ENCODE results near the gene GPANK1. TPM values are rescaled to one million over a fixed set of nuclear protein-coding genes. Genes with fewer than 3 reads are reported as not detected.
A peak's percentile ranks its signal among the peaks of the same experiment; 100 is the strongest.

GPANK1 gene
- total and polyA plus RNA-seq, 9 of the 15 experiments (the other 6 are each of a cell fraction or from before 2014, with no cell fraction given), result 32.2 to 111 (median 46.3) TPM

GRCh38 chr6:31620586-31621319, 44.0 kb downstream of the GPANK1 start, which contains the start of gene PRRC2A (continued):
- TF ChIP-seq ZBTB8A (IDR thresholded peaks at IDR 0.05; ENCODE audit: partially characterized antibody), result no peak
- TF ChIP-seq ZNF316 (IDR thresholded peaks at IDR 0.05), result 0 out of 2 replicates have a peak, but pooled peaks have one; percentile 23
- no peak for TF ChIP-seq SAFB2 (IDR thresholded peaks at IDR 0.05; ENCODE audit: borderline replicate concordance, low read depth, low read length, severe bottlenecking)
- no peak for TF ChIP-seq MXI1 (IDR thresholded peaks at IDR 0.05; ENCODE audit: low read depth, low read length)
- no peak for TF ChIP-seq ESRRA (IDR thresholded peaks at IDR 0.05; ENCODE audit: borderline replicate concordance, low read depth)
- no peak for TF ChIP-seq KLF10 (CRISPR knock-in tag; IDR thresholded peaks at IDR 0.05)
- TF ChIP-seq ZNF280A (IDR thresholded peaks at IDR 0.05; ENCODE audit: low read depth, partially characterized antibody), result no peak
- TF ChIP-seq MTA1 (IDR thresholded peaks at IDR 0.05; ENCODE audit: borderline replicate concordance), result no peak
- TF ChIP-seq COPS2 (conservative IDR thresholded peaks at IDR 0.05), result no peak
- TF ChIP-seq SLC30A9 (CRISPR knock-in tag; IDR thresholded peaks at IDR 0.05), result no peak
- 0 out of 2 replicates have a peak, but pooled peaks have one; percentile 20 for TF ChIP-seq ELF2 (CRISPR knock-in tag; IDR thresholded peaks at IDR 0.05)
- TF ChIP-seq TSHZ1 (CRISPR knock-in tag; IDR thresholded peaks at IDR 0.05), result no peak
- TF ChIP-seq TCF7L2 (IDR thresholded peaks at IDR 0.05; ENCODE audit: low read depth, low read length), result no peak
- TF ChIP-seq KLF13 (tag; IDR thresholded peaks at IDR 0.05; ENCODE audit: borderline replicate concordance, low read depth), result peak; percentile 48
- TF ChIP-seq CBX1 (IDR thresholded peaks at IDR 0.05; ENCODE audit: low read depth), result no peak
- no peak for TF ChIP-seq WHSC1 (IDR thresholded peaks at IDR 0.05; ENCODE audit: low read length)
- no peak for TF ChIP-seq FOXP4 (CRISPR knock-in tag; IDR thresholded peaks at IDR 0.05; ENCODE audit: borderline replicate concordance)
- TF ChIP-seq SIN3B (IDR thresholded peaks at IDR 0.05; ENCODE audit: low read depth), result no peak
- no peak for TF ChIP-seq ZNF274 (IDR thresholded peaks at IDR 0.05; ENCODE audit: borderline replicate concordance, low read depth, low read length)
- TF ChIP-seq HDAC6 (IDR thresholded peaks at IDR 0.05; ENCODE audit: low read depth, low read length), result no peak
- TF ChIP-seq CC2D1A (IDR thresholded peaks at IDR 0.05), result no peak
- no peak for TF ChIP-seq HDAC8 (tag; IDR thresholded peaks at IDR 0.05)
- TF ChIP-seq FOXP1 (CRISPR knock-in tag; IDR thresholded peaks at IDR 0.05), result peak; percentile 89
